Neural cell (in vitro differentiated cells): ENCODE results near the gene TAGAP. TPM values are rescaled to one million over a fixed set of nuclear protein-coding genes. Genes with fewer than 3 reads are reported as not detected.

Experiments
- H2AFZ ChIP-seq: fragments of 200-600, 300-800 bp; sonication (generic), shearing (Covaris generic); 2 replicates; pipeline ENCODE4 v1.6.0; 2014; ENCODE audit warnings: low read depth, mild to moderate bottlenecking, antibody characterized with exemption, low read length, moderate library complexity
- H3F3A ChIP-seq: fragments of 200-600 bp; shearing (Covaris generic); 2 replicates; pipeline ENCODE4 v1.6.1; 2016; ENCODE audit warnings: mild to moderate bottlenecking, moderate library complexity, mixed read lengths, antibody characterized with exemption, low read length; ENCODE audit not compliant: insufficient read depth, poor library complexity, severe bottlenecking
- H3K27ac ChIP-seq: fragments of 200-600, 300-800 bp; sonication (generic), shearing (Covaris generic); 2 replicates; pipeline ENCODE4 v1.5.1; 2014; ENCODE audit warnings: mild to moderate bottlenecking, low read length, moderate library complexity
- H3K27me3 ChIP-seq: fragments of 300-800, 200-600 bp; sonication (generic), shearing (Covaris generic); 2 replicates; pipeline ENCODE4 v1.6.0; 2014; ENCODE audit warnings: mild to moderate bottlenecking, low read depth, low read length, moderate library complexity; ENCODE audit not compliant: insufficient read depth
- H3K36me3 ChIP-seq: fragments of 300-800, 200-600 bp; sonication (generic), shearing (Covaris generic); 2 replicates; pipeline ENCODE4 v1.5.1; 2014; ENCODE audit warnings: mild to moderate bottlenecking, antibody characterized with exemption, low read length, moderate library complexity; ENCODE audit not compliant: insufficient read depth
- H3K4me2 ChIP-seq: fragments of 300-800, 200-600 bp; sonication (generic), shearing (Covaris generic); 2 replicates; pipeline ENCODE4 v1.6.0; 2014; ENCODE audit warnings: mild to moderate bottlenecking, low read length
- H3K4me3 ChIP-seq: fragments of 300-800, 200-600 bp; sonication (generic), shearing (Covaris generic); 2 replicates; pipeline ENCODE4 v1.5.1; 2014; ENCODE audit warnings: mild to moderate bottlenecking, low read length, moderate library complexity
- H3K79me2 ChIP-seq: fragments of 200-600 bp; shearing (Covaris generic); replicated peaks from 2 replicates; pipeline ENCODE4 v1.6.0; 2014; ENCODE audit warnings: mild to moderate bottlenecking, low read length, moderate library complexity; ENCODE audit not compliant: insufficient read depth
- H3K9ac ChIP-seq: fragments of 300-800, 200-600 bp; sonication (generic), shearing (Covaris generic); 2 replicates; pipeline ENCODE4 v1.6.1; 2016; ENCODE audit warnings: mild to moderate bottlenecking, low read length, mixed read lengths
- H3K9me2 ChIP-seq: fragments of 200-600 bp; shearing (Covaris generic); 2 replicates; pipeline ENCODE4 v1.6.1; 2016; ENCODE audit warnings: mild to moderate bottlenecking, low read length, mixed read lengths; ENCODE audit not compliant: insufficient read depth
- H3K9me3 ChIP-seq: fragments of 200-600, 300-800 bp; sonication (generic), shearing (Covaris generic); 2 replicates; pipeline ENCODE4 v1.6.1; 2016; ENCODE audit warnings: mild to moderate bottlenecking, mixed run types, low read length, moderate library complexity, mixed read lengths
- H4K20me1 ChIP-seq: fragments of 200-600 bp; shearing (Covaris generic); 2 replicates; pipeline ENCODE4 v1.6.1; 2016; ENCODE audit warnings: mild to moderate bottlenecking, mixed run types; ENCODE audit not compliant: insufficient read depth
- CTCF ChIP-seq: fragments of 450-650 bp; IDR thresholded peaks from 2 replicates; pipeline ENCODE4 v1.5.1; 2014; ENCODE audit warnings: antibody characterized with exemption, mild to moderate bottlenecking, moderate library complexity; ENCODE audit not compliant: poor library complexity, severe bottlenecking
- EP300 ChIP-seq: fragments of 450-650 bp; conservative IDR thresholded peaks from 2 replicates; pipeline ENCODE4 v1.6.1; 2014; ENCODE audit warnings: antibody characterized with exemption, mild to moderate bottlenecking, moderate library complexity; ENCODE audit not compliant: poor library complexity, severe bottlenecking
- EZH2 ChIP-seq: fragments of 200-600, 300-800 bp; shearing (Covaris generic), sonication (generic); IDR thresholded peaks from 2 replicates; pipeline ENCODE4 v1.6.1; 2014; ENCODE audit warnings: antibody characterized with exemption, low read length, borderline replicate concordance, mild to moderate bottlenecking; ENCODE audit not compliant: insufficient read depth, poor library complexity, severe bottlenecking
- MXI1 ChIP-seq: fragments of 450-650 bp; conservative IDR thresholded peaks from 2 replicates; pipeline ENCODE4 v1.6.1; 2014; ENCODE audit warnings: antibody characterized with exemption, mild to moderate bottlenecking; ENCODE audit not compliant: poor library complexity, severe bottlenecking
- POLR2AphosphoS5 ChIP-seq: IDR thresholded peaks from 2 replicates; pipeline ENCODE4 v1.6.1; 2012
- RAD21 ChIP-seq: fragments of 450-650 bp; conservative IDR thresholded peaks from 2 replicates; pipeline ENCODE4 v1.6.1; 2014; ENCODE audit warnings: antibody characterized with exemption, mild to moderate bottlenecking, moderate library complexity
- REST ChIP-seq: IDR thresholded peaks from 2 replicates; pipeline ENCODE4 v1.6.1; 2012; ENCODE audit warnings: borderline replicate concordance
- SMC3 ChIP-seq: fragments of 450-650 bp; conservative IDR thresholded peaks from 2 replicates; pipeline ENCODE4 v1.6.1; 2014; ENCODE audit warnings: antibody characterized with exemption, mild to moderate bottlenecking, moderate library complexity; ENCODE audit not compliant: poor library complexity
- TAF1 ChIP-seq: IDR thresholded peaks from 2 replicates; pipeline ENCODE4 v1.6.1; 2012; ENCODE audit warnings: low read depth
- polyA plus RNA-seq: library from polyadenylated mRNA; depleted of rRNA; stranded (reverse); fragments of >200 nt; gene quantifications from 2 replicates; pipeline ENCODE4 v1.2.3, GENCODE V29; 2014

Gene TAGAP
- polyA plus RNA-seq, 1 donor from 2014 or later = not detected

GRCh38 chr6:159056899-159057298, 12.1 kb upstream of the TAGAP start:
- no peak overlapping the region for H3K27ac ChIP-seq
- H3K9me2 ChIP-seq = no peaks in the 10 kb centered on the region
- no peak for TF ChIP-seq CTCF
- no peak for TF ChIP-seq SMC3
- TF ChIP-seq REST = no peak
- no peak for TF ChIP-seq EZH2
- TF ChIP-seq EP300 = no peak
- no peak for TF ChIP-seq POLR2AphosphoS5
- no peak for TF ChIP-seq TAF1
- no peak for TF ChIP-seq RAD21
- TF ChIP-seq MXI1 = no peak
- no peaks in the 10 kb centered on the region for H3F3A ChIP-seq
- no peak overlapping the region for H3K9ac ChIP-seq
- H3K4me3 ChIP-seq = no peak overlapping the region
- no peaks in the 10 kb centered on the region for H3K79me2 ChIP-seq
- no peak overlapping the region for H3K4me2 ChIP-seq
- H4K20me1 ChIP-seq = no peaks in the 10 kb centered on the region
- no peaks in the 10 kb centered on the region for H3K27me3 ChIP-seq
- H3K9me3 ChIP-seq = peaks cover 2% of the 10 kb centered on the region
- H3K36me3 ChIP-seq = no peaks in the 10 kb centered on the region
- no peak overlapping the region for H2AFZ ChIP-seq

GRCh38 chr6:159056432-159056831, 11.6 kb upstream of the TAGAP start:
- Histone ChIP-seq H3K9me2 (no peaks in the 10 kb centered on the region), H2AFZ (no peak overlapping the region), H3K9ac (no peak overlapping the region), H3K36me3 (no peaks in the 10 kb centered on the region), H3K27ac (no peak overlapping the region), H3K9me3 (peaks cover 2% of the 10 kb centered on the region), H3K4me3 (no peak overlapping the region), H3F3A (no peaks in the 10 kb centered on the region), H4K20me1 (no peaks in the 10 kb centered on the region), H3K27me3 (no peaks in the 10 kb centered on the region), H3K79me2 (no peaks in the 10 kb centered on the region), H3K4me2 (no peak overlapping the region)
- no peak for TF ChIP-seq MXI1
- TF ChIP-seq POLR2AphosphoS5 = no peak
- TF ChIP-seq EP300 = no peak
- TF ChIP-seq RAD21 = no peak
- TF ChIP-seq TAF1 = no peak
- TF ChIP-seq REST = no peak
- TF ChIP-seq SMC3 = no peak
- TF ChIP-seq EZH2 = no peak
- no peak for TF ChIP-seq CTCF
